GM18498 (cell line): ENCODE measurements around the gene CCDC188.

Source experiments
- ATAC-seq: cut with Tn5 transposase; IDR thresholded peaks from one replicate; pipeline ENCODE4 v1.9.1; 2021; ENCODE audit warnings: mild to moderate bottlenecking, moderate library complexity; ENCODE audit not compliant: unreplicated experiment

CCDC188 gene

GRCh38 chr22:20135806-20136602 lies 14.9 kb downstream of the CCDC188 start:
- no peak for ATAC-seq

- no peak for ATAC-seq
Observed at GRCh38 chr22:20135265-20135664, 15.6 kb downstream of the CCDC188 start.

- no peak for ATAC-seq
Observed at GRCh38 chr22:20133930-20134549, 16.8 kb downstream of the CCDC188 start.

- no peak for ATAC-seq
Observed at GRCh38 chr22:20132686-20133246, 18.1 kb downstream of the CCDC188 start.

- peak; percentile 13 for ATAC-seq
Observed at GRCh38 chr22:20131859-20132685, 18.8 kb downstream of the CCDC188 start.

GRCh38 chr22:20131597-20131858 lies 19.3 kb downstream of the CCDC188 start, which contains the start of gene ZDHHC8:
Gene ZDHHC8, plus strand, starts transcription at chr22:20131804. Its CDS starts 144 bp downstream, at chr22:20131948.
- ATAC-seq: peak; percentile 58

- peak; percentile 67 for ATAC-seq
Observed at GRCh38 chr22:20130731-20131596, 19.9 kb downstream of the CCDC188 start.

- no peak for ATAC-seq
Observed at GRCh38 chr22:20130319-20130718, 20.5 kb downstream of the CCDC188 start.

- no peak for ATAC-seq
Observed at GRCh38 chr22:20129747-20130014, 21.2 kb downstream of the CCDC188 start.

- ATAC-seq: no peak
Observed at GRCh38 chr22:20128902-20129746, 21.7 kb downstream of the CCDC188 start.

- ATAC-seq: no peak
Observed at GRCh38 chr22:20128619-20128901, 22.3 kb downstream of the CCDC188 start.

GRCh38 chr22:20127869-20128618 lies 22.8 kb downstream of the CCDC188 start:
- ATAC-seq: no peak

- ATAC-seq: no peak
Observed at GRCh38 chr22:20127318-20127868, 23.5 kb downstream of the CCDC188 start.

GRCh38 chr22:20126284-20127029 lies 24.4 kb downstream of the CCDC188 start:
- ATAC-seq: no peak

GRCh38 chr22:20125201-20126174 lies 25.4 kb downstream of the CCDC188 start:
- no peak for ATAC-seq

GRCh38 chr22:20124083-20124787 lies 26.6 kb downstream of the CCDC188 start:
- ATAC-seq: no peak
